Adrenal gland (tissue), 12 donors: ENCODE data around the gene LHX5. TPM values are rescaled to one million over a fixed set of nuclear protein-coding genes. Genes with fewer than 3 reads are reported as not detected.

Experiments
- DNase-seq, 7 donors: peaks; one replicate each; pipeline ENCODE4 v3.0.0-alpha.2; 2019 to 2020
- H3K27ac ChIP-seq, 5 donors: fragments of 200-600 bp; sonication (generic) in 4 of 5; 1 replicate in 3 of 5; 2 replicates in 2 of 5; pipeline versions ENCODE4 v1.5.1 to v1.8.0; 2016 to 2020; ENCODE audit warnings: mild to moderate bottlenecking in 1 of 5
- H3K27me3 ChIP-seq: fragments of 200-600 bp; 2 replicates; pipeline ENCODE4 v1.8.0; 2021
- H3K36me3 ChIP-seq, 2 donors: fragments of 200-600 bp; replicated peaks in 1 of 2; 1 replicate in 1 of 2; 2 replicates in 1 of 2; pipeline versions ENCODE4 v1.5.1 to v1.8.0; 2018 to 2022
- H3K4me1 ChIP-seq, 2 donors: fragments of 200-600 bp; replicated peaks in 1 of 2; 1 replicate in 1 of 2; 2 replicates in 1 of 2; pipeline versions ENCODE4 v1.5.1 to v1.8.0; 2018 to 2021
- H3K4me3 ChIP-seq, 4 donors: fragments of 200-600 bp; sonication (generic) in 3 of 4; one replicate each; pipeline ENCODE4 v1.5.1; 2016 to 2018
- H3K9me3 ChIP-seq, 3 donors: fragments of 200-600 bp; sonication (generic) in 1 of 3; replicated peaks in 1 of 3; 1 replicate in 2 of 3; 2 replicates in 1 of 3; pipeline versions ENCODE4 v1.5.1 to v1.8.0; 2016 to 2021
- CTCF ChIP-seq, 6 experiments: fragments of 450-650 bp in 4 of 6; fragments of 200-600 bp in 2 of 6; sonication (generic) in 1 of 6; IDR thresholded peaks; 1 replicate in 5 of 6; 2 replicates in 1 of 6; pipeline versions ENCODE4 v1.5.1 to v1.8.0; 2016 to 2021; ENCODE audit warnings: antibody characterized with exemption in 6 of 6, mild to moderate bottlenecking in 2 of 6, moderate library complexity in 1 of 6
- POLR2A ChIP-seq, 2 donors: fragments of 450-650 bp; IDR thresholded peaks; one replicate each; pipeline ENCODE4 v1.6.1; 2017; ENCODE audit warnings: antibody characterized with exemption in 2 of 2, mild to moderate bottlenecking in 2 of 2, moderate library complexity in 1 of 2
- WGBS, 4 donors: extraction: QIAGEN DNeasy Blood & Tissue Kit in 2 of 4; methylation state at CpG; one replicate each; pipeline versions ENCODE4 v1.1.5 to v1.1.7; 2013 to 2017; 5-methylcytosine and 5-hydroxymethylcytosine counted together
- intact Hi-C, 2 donors: fragments of 100-400 bp; cut with DNase I; formaldehyde crosslinking; loops; one replicate each; pipeline versions ENCODE4 v1.14.1 to v1.15.0; 2022 to 2023
- polyA plus RNA-seq, 3 donors: library from polyadenylated mRNA; stranded (reverse); fragments of 200-250 nt in 2 of 3; fragments of 350-450 nt in 1 of 3; fragmentation: Illumina TruSeq in 1 of 3; extraction: RNeasy Lipid Tissue Mini Kit (QIAGEN cat#74804) in 1 of 3; gene quantifications; one replicate each; pipeline ENCODE4 v1.2.3, GENCODE V29; 2013 to 2014
- total RNA-seq, 9 donors: library from RNA; depleted of rRNA in 4 of 9; stranded (reverse); fragments of >200 nt in 4 of 9; fragments of 120-200 nt in 1 of 9; fragmentation: NEBNext Ultra II Directional in 1 of 9; extraction: Animal tissue kit (Norgen Biotek cat#: 25700) in 1 of 9; gene quantifications; one replicate each; pipeline versions ENCODE4 v1.1.0 to v1.2.4, GENCODE V29; 2013 to 2023
- donor health status: healthy with polysubstance abuse.
- donor health status: Bipolar disorder and iron deficiency.
- donor health status: DM: yes; HTN: yes; CAD: no.
- donor health status: DM: no; HTN: no; CAD: no.
- donor health status: DM: no; HTN: no; CAD: no.
- donor health status: DM: yes; HTN: yes; CAD: no.

LHX5 gene
- total and polyA plus RNA-seq, 12 donors = not detected

GRCh38 chr12:113457710-113458109, 14.0 kb downstream of the LHX5 start:
- H3K27me3 ChIP-seq = peaks cover 13% of the 10 kb centered on the region
- intact Hi-C loops = no loop called here
- no peak for DNase-seq
- TF ChIP-seq POLR2A (IDR thresholded peaks at IDR 0.05) (no peak), CTCF (IDR thresholded peaks at IDR 0.05) (no peak)
- no peaks in the 10 kb centered on the region for H3K36me3 ChIP-seq
- 29 to 31% (median 30%) methylated on average over 4 of the region's 4 CpGs for WGBS, 4 donors
- no peak overlapping the region for H3K4me3 ChIP-seq
- no peak overlapping the region for H3K27ac ChIP-seq
- H3K4me1 ChIP-seq = peaks cover 3 to 6% of the 10 kb centered on the region in 2 donors
- H3K9me3 ChIP-seq = no peaks in the 10 kb centered on the region

GRCh38 chr12:113457185-113457584, 14.5 kb downstream of the LHX5 start:
- DNase-seq = no peak
- no peaks in the 10 kb centered on the region for H3K36me3 ChIP-seq
- H3K27ac ChIP-seq = no peak overlapping the region
- intact Hi-C loops = no loop called here
- WGBS, 4 donors = 47 to 59% (median 50%) methylated on average over 9 to 10 of the region's 10 CpGs
- H3K4me3 ChIP-seq = no peak overlapping the region
- no peaks in the 10 kb centered on the region for H3K9me3 ChIP-seq
- peaks cover 0 to under 1% of the 10 kb centered on the region in 2 donors for H3K4me1 ChIP-seq
- TF ChIP-seq POLR2A (IDR thresholded peaks at IDR 0.05) (no peak), CTCF (IDR thresholded peaks at IDR 0.05) (no peak)
- H3K27me3 ChIP-seq = peaks cover 15% of the 10 kb centered on the region

- H3K4me1 ChIP-seq = no peaks in the 10 kb centered on the region
- TF ChIP-seq CTCF (IDR thresholded peaks at IDR 0.05) (no peak), POLR2A (IDR thresholded peaks at IDR 0.05) (no peak)
- H3K27me3 ChIP-seq = peaks cover 13% of the 10 kb centered on the region
- DNase-seq = no peak
- H3K4me3 ChIP-seq = no peak overlapping the region
- H3K9me3 ChIP-seq = no peaks in the 10 kb centered on the region
- WGBS, 4 donors = 68 to 76% (median 71%) methylated on average over 4 of the region's 4 CpGs
- H3K36me3 ChIP-seq = no peaks in the 10 kb centered on the region
- no peak overlapping the region for H3K27ac ChIP-seq
- intact Hi-C loops = no loop called here
Observed at GRCh38 chr12:113456761-113457160, 14.9 kb downstream of the LHX5 start.

- H3K4me1 ChIP-seq = no peaks in the 10 kb centered on the region
Observed at GRCh38 chr12:113456199-113456598, 15.5 kb downstream of the LHX5 start.

More at GRCh38 chr12:113456199-113456598, 15.5 kb downstream of the LHX5 start:
- peaks cover 9% of the 10 kb centered on the region for H3K27me3 ChIP-seq
- 82 to 92% (median 86%) methylated on average over 2 of the region's 2 CpGs for WGBS, 4 donors
- H3K36me3 ChIP-seq = no peaks in the 10 kb centered on the region
- H3K4me3 ChIP-seq = no peak overlapping the region
- intact Hi-C loops = no loop called here
- no peak overlapping the region for H3K27ac ChIP-seq
- DNase-seq = no peak
- H3K9me3 ChIP-seq = no peaks in the 10 kb centered on the region
- TF ChIP-seq POLR2A (IDR thresholded peaks at IDR 0.05) (no peak), CTCF (IDR thresholded peaks at IDR 0.05) (no peak)
